Measurements from ENCODE around the gene ABCG5. TPM values are rescaled to one million over a fixed set of nuclear protein-coding genes. Genes with fewer than 3 reads are reported as not detected.
A peak's percentile ranks its signal among the peaks of the same experiment; 100 is the strongest.

Gene ABCG5
- total RNA-seq = under 1 TPM in 5 of 9 donors, not detected in 4; 0.07 to 0.69 (median 0.28) TPM
- under 1 TPM; 0.03 to 0.33 (median 0.08) TPM for polyA plus RNA-seq
- long read RNA-seq, donor 1, partial matches to known transcripts = 9 of 9 reads
- long read RNA-seq, donor 1, other reads (novel, unspliced or antisense) = 0 of 9 reads
- long read RNA-seq, donor 2 = 0 reads
- long read RNA-seq, donor 3 = 0 reads
- long read RNA-seq, donor 4 = 0 reads
- long read RNA-seq, donor 5 = 0 reads
- long read RNA-seq, donor 6 = 0 reads
- long read RNA-seq, donor 7 = 0 reads
- long read RNA-seq, donor 8 = 0 reads
- long read RNA-seq, donor 9 = 0 reads
- long read RNA-seq, donor 10 = 0 reads

GRCh38 chr2:43838560-43839267 lies at the start of gene ABCG5, which contains the start of gene ABCG8:
TSS of gene ABCG5 (minus strand) at chr2:43838839. CDS start at chr2:43838679, 160 bp downstream.
TSS of gene ABCG8 (plus strand) at chr2:43838971. CDS start at chr2:43839054, 83 bp downstream.
- TF ChIP-seq POLR2A (IDR thresholded peaks at IDR 0.05) = no peak
- TF ChIP-seq CTCF (IDR thresholded peaks at IDR 0.05) = no peak
- H3K27me3 ChIP-seq = no peaks in the 10 kb centered on the region
- DNase-seq = peak in 2 of 7 donors; percentile 14 to 41
- intact Hi-C loops (cut with DNase I) = no loop called here
- no peak within 1 kb of the TSS for H3K27ac ChIP-seq
- H3K36me3 ChIP-seq (replicated peaks in 1 of 2) = no peaks in the 10 kb centered on the region
- H3K4me1 ChIP-seq (replicated peaks in 1 of 2) = no peaks in the 10 kb centered on the region
- no peak within 1 kb of the TSS for H3K4me3 ChIP-seq
- no peaks in the 10 kb centered on the region for H3K9me3 ChIP-seq (replicated peaks in 1 of 3)
- WGBS, 4 donors = 84 to 89% (median 87%) methylated on average over 8 to 20 of the region's 20 CpGs

- Histone ChIP-seq H3K27me3 (no peaks in the 10 kb centered on the region), H3K4me1 (replicated peaks in 1 of 2) (no peaks in the 10 kb centered on the region), H3K27ac (no peak overlapping the region), H3K4me3 (no peak overlapping the region), H3K9me3 (replicated peaks in 1 of 3) (no peaks in the 10 kb centered on the region), H3K36me3 (replicated peaks in 1 of 2) (peaks cover 0 to 27% of the 10 kb centered on the region in 2 donors)
- intact Hi-C loops (cut with DNase I) = no loop called here
- 86 to 98% (median 90%) methylated on average over 7 of the region's 7 CpGs for WGBS, 4 donors
- no peak for TF ChIP-seq POLR2A (IDR thresholded peaks at IDR 0.05)
- TF ChIP-seq CTCF (IDR thresholded peaks at IDR 0.05) = no peak
- DNase-seq = peak in 1 of 7 donors; percentile 49
Measured at GRCh38 chr2:43887176-43887575, 48.5 kb upstream of the ABCG5 start.

GRCh38 chr2:43885132-43885632 lies 46.5 kb upstream of the ABCG5 start:
- H3K4me3 ChIP-seq = no peak overlapping the region
- H3K4me1 ChIP-seq (replicated peaks in 1 of 2) = no peaks in the 10 kb centered on the region
- DNase-seq = peak in 1 of 7 donors; percentile 35
- intact Hi-C loops (cut with DNase I) = no loop called here
- no peaks in the 10 kb centered on the region for H3K9me3 ChIP-seq (replicated peaks in 1 of 3)
- 82 to 94% (median 89%) methylated on average over 7 of the region's 7 CpGs for WGBS, 4 donors
- H3K27me3 ChIP-seq = no peaks in the 10 kb centered on the region
- no peak overlapping the region for H3K27ac ChIP-seq
- peaks cover 0 to 25% of the 10 kb centered on the region in 2 donors for H3K36me3 ChIP-seq (replicated peaks in 1 of 2)
- TF ChIP-seq POLR2A (IDR thresholded peaks at IDR 0.05) = no peak
- no peak for TF ChIP-seq CTCF (IDR thresholded peaks at IDR 0.05)

- WGBS, 4 donors = 87 to 94% (median 94%) methylated on average over 5 of the region's 5 CpGs
- Histone ChIP-seq H3K9me3 (replicated peaks in 1 of 3) (no peaks in the 10 kb centered on the region), H3K4me3 (no peak overlapping the region), H3K36me3 (replicated peaks in 1 of 2) (peaks cover 0 to 24% of the 10 kb centered on the region in 2 donors), H3K27ac (no peak overlapping the region), H3K4me1 (replicated peaks in 1 of 2) (no peaks in the 10 kb centered on the region), H3K27me3 (no peaks in the 10 kb centered on the region)
- intact Hi-C loops (cut with DNase I) = no loop called here
- DNase-seq = no peak
- TF ChIP-seq CTCF (IDR thresholded peaks at IDR 0.05) (no peak), POLR2A (IDR thresholded peaks at IDR 0.05) (no peak)
Measured at GRCh38 chr2:43884689-43885088, 46.0 kb upstream of the ABCG5 start.

All from adrenal gland (tissue), 19 donors.